ENCODE data around the gene ABT1.

DNA sequence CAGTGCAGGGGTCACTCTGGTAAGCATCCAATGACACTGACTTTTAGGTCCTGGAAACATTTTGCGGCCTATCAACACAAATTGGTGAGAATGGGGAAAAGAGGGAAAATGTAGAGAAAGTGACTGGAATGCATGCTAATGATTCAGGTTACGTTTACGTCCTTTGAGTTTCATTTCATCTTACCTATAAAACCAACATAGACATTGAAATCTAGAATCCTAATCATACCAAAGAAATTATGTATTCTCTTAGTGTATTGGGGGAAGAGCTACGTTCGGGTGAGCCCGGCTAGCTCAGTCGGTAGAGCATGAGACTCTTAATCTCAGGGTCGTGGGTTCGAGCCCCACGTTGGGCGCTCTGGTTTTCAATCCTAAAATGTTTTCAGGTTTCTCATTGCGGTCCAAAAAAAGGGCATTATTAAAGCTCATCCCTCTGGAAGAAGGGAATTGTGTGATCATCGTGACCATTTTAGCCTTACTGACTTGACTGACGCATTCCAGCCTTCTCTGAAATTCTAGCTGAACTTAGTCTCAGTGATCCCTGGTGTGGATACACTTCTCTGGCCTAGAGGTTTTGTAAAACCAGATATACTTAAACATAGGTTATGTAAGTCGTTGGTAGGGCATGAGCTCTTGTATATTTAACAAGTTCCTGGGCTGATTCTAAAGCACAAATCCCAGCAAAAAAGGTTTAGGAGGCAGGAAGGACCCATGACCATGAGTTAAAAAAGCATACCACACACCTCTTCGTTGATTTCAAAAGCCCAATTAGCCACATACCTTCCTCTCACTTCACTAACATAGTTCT, 40.3 kb upstream of the ABT1 start:
- no peak for TF ChIP-seq POLR2A (IDR thresholded peaks at IDR 0.05)
- TF ChIP-seq, protein P1, sequence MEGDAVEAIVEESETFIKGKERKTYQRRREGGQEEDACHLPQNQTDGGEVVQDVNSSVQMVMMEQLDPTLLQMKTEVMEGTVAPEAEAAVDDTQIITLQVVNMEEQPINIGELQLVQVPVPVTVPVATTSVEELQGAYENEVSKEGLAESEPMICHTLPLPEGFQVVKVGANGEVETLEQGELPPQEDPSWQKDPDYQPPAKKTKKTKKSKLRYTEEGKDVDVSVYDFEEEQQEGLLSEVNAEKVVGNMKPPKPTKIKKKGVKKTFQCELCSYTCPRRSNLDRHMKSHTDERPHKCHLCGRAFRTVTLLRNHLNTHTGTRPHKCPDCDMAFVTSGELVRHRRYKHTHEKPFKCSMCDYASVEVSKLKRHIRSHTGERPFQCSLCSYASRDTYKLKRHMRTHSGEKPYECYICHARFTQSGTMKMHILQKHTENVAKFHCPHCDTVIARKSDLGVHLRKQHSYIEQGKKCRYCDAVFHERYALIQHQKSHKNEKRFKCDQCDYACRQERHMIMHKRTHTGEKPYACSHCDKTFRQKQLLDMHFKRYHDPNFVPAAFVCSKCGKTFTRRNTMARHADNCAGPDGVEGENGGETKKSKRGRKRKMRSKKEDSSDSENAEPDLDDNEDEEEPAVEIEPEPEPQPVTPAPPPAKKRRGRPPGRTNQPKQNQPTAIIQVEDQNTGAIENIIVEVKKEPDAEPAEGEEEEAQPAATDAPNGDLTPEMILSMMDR (IDR thresholded peaks at IDR 0.05): no peak
